ENCODE measurements around the gene CDH4. TPM values are rescaled to one million over a fixed set of nuclear protein-coding genes. Genes with fewer than 3 reads are reported as not detected.
A peak's percentile ranks its signal among the peaks of the same experiment; 100 is the strongest.

Gene CDH4
- total RNA-seq, 1 experiment from 2014 or later, result not detected

GRCh38 chr20:61950641-61951071, 698.6 kb downstream of the CDH4 start:
- no peaks in the 10 kb centered on the region for H3K27me3 Mint-ChIP-seq (ENCODE audit: insufficient read depth, unreplicated experiment)
- no peak overlapping the region for H3K4me3 Mint-ChIP-seq (ENCODE audit: unreplicated experiment)
- no peak overlapping the region for H3K27ac Mint-ChIP-seq (ENCODE audit: unreplicated experiment)
- no TSS peak for BruUV-seq (replicated peaks)
- peaks cover 9% of the 10 kb centered on the region for H3K36me3 Mint-ChIP-seq (ENCODE audit: insufficient read depth, unreplicated experiment)
- no peaks in the 10 kb centered on the region for H3K9me3 Mint-ChIP-seq (ENCODE audit: unreplicated experiment)
- Histone ChIP-seq H3K36me3 (ENCODE audit: control insufficient read depth, insufficient read depth, low read length) (no peaks in the 10 kb centered on the region), H3K9me3 (no peaks in the 10 kb centered on the region), H3K4me1 (peaks cover 6% of the 10 kb centered on the region), H3K4me3 (ENCODE audit: low read depth, low read length) (no peak overlapping the region), H3K27me3 (replicated peaks; ENCODE audit: control insufficient read depth, insufficient read depth, low read length) (no peaks in the 10 kb centered on the region)
- CTCF ChIA-PET, result no interaction called here
- H3K4me1 Mint-ChIP-seq (ENCODE audit: low read depth, unreplicated experiment), result peaks cover 9% of the 10 kb centered on the region
- intact Hi-C loops (cut with micrococcal nuclease; ENCODE audit: unreplicated experiment), result no loop called here
- DNase-seq, result no peak
- TF ChIP-seq CTCF (IDR thresholded peaks at IDR 0.05; ENCODE audit: insufficient read depth in 1 of 2, low read depth in 1 of 2, low read length in 1 of 2, severe bottlenecking in 1 of 2, unreplicated experiment in 1 of 2), result no peak
- POLR2A ChIA-PET, result no interaction called here

GRCh38 chr20:61951695-61952533, 699.9 kb downstream of the CDH4 start:
- peak; percentile 56 to 68 for DNase-seq
- CTCF ChIA-PET, result no interaction called here
- no peaks in the 10 kb centered on the region for H3K9me3 Mint-ChIP-seq (ENCODE audit: unreplicated experiment)

More at GRCh38 chr20:61951695-61952533, 699.9 kb downstream of the CDH4 start:
- POLR2A ChIA-PET, result no interaction called here
- TF ChIP-seq CTCF (IDR thresholded peaks at IDR 0.05; ENCODE audit: insufficient read depth in 1 of 2, low read depth in 1 of 2, low read length in 1 of 2, severe bottlenecking in 1 of 2, unreplicated experiment in 1 of 2), result no peak
- Histone ChIP-seq H3K36me3 (ENCODE audit: control insufficient read depth, insufficient read depth, low read length) (no peaks in the 10 kb centered on the region), H3K27me3 (replicated peaks; ENCODE audit: control insufficient read depth, insufficient read depth, low read length) (no peaks in the 10 kb centered on the region), H3K9me3 (no peaks in the 10 kb centered on the region), H3K4me1 (peaks cover 17% of the 10 kb centered on the region), H3K4me3 (ENCODE audit: low read depth, low read length) (no peak overlapping the region)
- intact Hi-C loops (cut with micrococcal nuclease; ENCODE audit: unreplicated experiment), result no loop called here
- Mint-ChIP-seq H3K4me3 (ENCODE audit: unreplicated experiment) (no peak overlapping the region), H3K36me3 (ENCODE audit: insufficient read depth, unreplicated experiment) (peaks cover 8% of the 10 kb centered on the region), H3K27me3 (ENCODE audit: insufficient read depth, unreplicated experiment) (no peaks in the 10 kb centered on the region), H3K4me1 (ENCODE audit: low read depth, unreplicated experiment) (peaks cover 19% of the 10 kb centered on the region), H3K27ac (ENCODE audit: unreplicated experiment) (no peak overlapping the region)
- no TSS peak for BruUV-seq (replicated peaks)
